ENCODE data around the gene KBTBD12.

DNA sequence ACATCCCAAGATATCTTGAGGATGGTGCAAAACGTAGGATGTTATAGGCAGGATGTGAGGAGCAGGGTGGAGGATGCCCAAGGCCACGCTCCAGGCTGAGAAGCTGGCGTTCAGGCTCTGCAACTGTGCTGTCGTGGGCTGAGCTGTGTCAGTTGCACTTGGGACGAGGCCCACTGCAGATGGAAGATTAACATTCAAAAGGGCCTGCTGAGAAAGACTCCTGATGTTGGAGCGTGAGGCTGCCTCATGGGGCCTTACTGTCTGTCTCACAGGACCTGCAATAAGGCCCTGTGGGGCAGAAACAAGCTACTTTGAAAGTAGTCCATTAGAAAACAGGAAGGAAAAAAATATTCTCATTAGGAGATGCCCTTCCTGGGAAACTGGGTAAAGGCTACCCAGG, 76.6 kb downstream of the KBTBD12 start:
- TF ChIP-seq, protein P1, sequence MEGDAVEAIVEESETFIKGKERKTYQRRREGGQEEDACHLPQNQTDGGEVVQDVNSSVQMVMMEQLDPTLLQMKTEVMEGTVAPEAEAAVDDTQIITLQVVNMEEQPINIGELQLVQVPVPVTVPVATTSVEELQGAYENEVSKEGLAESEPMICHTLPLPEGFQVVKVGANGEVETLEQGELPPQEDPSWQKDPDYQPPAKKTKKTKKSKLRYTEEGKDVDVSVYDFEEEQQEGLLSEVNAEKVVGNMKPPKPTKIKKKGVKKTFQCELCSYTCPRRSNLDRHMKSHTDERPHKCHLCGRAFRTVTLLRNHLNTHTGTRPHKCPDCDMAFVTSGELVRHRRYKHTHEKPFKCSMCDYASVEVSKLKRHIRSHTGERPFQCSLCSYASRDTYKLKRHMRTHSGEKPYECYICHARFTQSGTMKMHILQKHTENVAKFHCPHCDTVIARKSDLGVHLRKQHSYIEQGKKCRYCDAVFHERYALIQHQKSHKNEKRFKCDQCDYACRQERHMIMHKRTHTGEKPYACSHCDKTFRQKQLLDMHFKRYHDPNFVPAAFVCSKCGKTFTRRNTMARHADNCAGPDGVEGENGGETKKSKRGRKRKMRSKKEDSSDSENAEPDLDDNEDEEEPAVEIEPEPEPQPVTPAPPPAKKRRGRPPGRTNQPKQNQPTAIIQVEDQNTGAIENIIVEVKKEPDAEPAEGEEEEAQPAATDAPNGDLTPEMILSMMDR (IDR thresholded peaks at IDR 0.05), result no peak
- TF ChIP-seq EZH2phosphoT487 (IDR thresholded peaks at IDR 0.05), result no peak
